Right ventricle myocardium superior (tissue), 1 donor: Measurements from ENCODE around the gene KRTAP9-4. TPM values are rescaled to one million over a fixed set of nuclear protein-coding genes. Genes with fewer than 3 reads are reported as not detected.
"Not testable (repeated sequence)": the region's sequence is repeated elsewhere in the genome, so short reads cannot be mapped to it uniquely, and the experiment has no call there.

Experiments used
- ATAC-seq: fragments of 200-7000 bp; cut with Tn5 transposase; one replicate; pipeline ENCODE4 v1.9.1; 2020; ENCODE audit warnings: mild to moderate bottlenecking; ENCODE audit not compliant: poor library complexity
- DNase-seq: peaks from one replicate; pipeline ENCODE4 v3.0.0-alpha.2; 2020
- intact Hi-C: fragments of 100-400 bp; cut with DNase I; formaldehyde crosslinking; loops from one replicate; pipeline ENCODE4 v1.11.2; 2022
- long read RNA-seq: library from polyadenylated mRNA; unstranded; transcript quantifications from one replicate; pipeline ENCODE4 v2.0.0, GENCODE V29; 2021
- total RNA-seq: library from RNA; stranded (reverse); fragmentation: NEBNext Ultra II Directional; extraction: Animal tissue kit (Norgen Biotek cat#: 25700); gene quantifications from one replicate; pipeline ENCODE4 v1.2.1, GENCODE V29; 2021
- donor health status: DM: no; HTN: yes; CAD: no; lungs with severe emphysema.

KRTAP9-4 gene
- not detected for total RNA-seq
- long read RNA-seq = 0 reads

- DNase-seq, ATAC-seq, intact Hi-C loops: not testable (repeated sequence)
These were observed at the start of gene KRTAP9-4 for GRCh38 chr17:41249637-41250240. Gene KRTAP9-4 (plus strand): TSS chr17:41249687. CDS start chr17:41249721, 34 bp downstream.

GRCh38 chr17:41211845-41212466, 37.5 kb upstream of the KRTAP9-4 start:
- DNase-seq (no peak), ATAC-seq (no peak)
- intact Hi-C loops = no loop called here

- no peak for DNase-seq
- intact Hi-C loops = no loop called here
- ATAC-seq = no peak
These were observed 36.8 kb upstream of the KRTAP9-4 start for GRCh38 chr17:41212524-41213169.

- intact Hi-C loops = no loop called here
- ATAC-seq (no peak), DNase-seq (no peak)
These were observed 33.8 kb upstream of the KRTAP9-4 start for GRCh38 chr17:41215681-41216080.

GRCh38 chr17:41223821-41224220, 25.7 kb upstream of the KRTAP9-4 start:
- no peak for DNase-seq
- intact Hi-C loops = no loop called here
- ATAC-seq = no peak

GRCh38 chr17:41226051-41226450, 23.4 kb upstream of the KRTAP9-4 start:
- no peak for DNase-seq
- intact Hi-C loops = no loop called here
- no peak for ATAC-seq

- DNase-seq, intact Hi-C loops, ATAC-seq: not testable (repeated sequence)
These were observed 22.8 kb upstream of the KRTAP9-4 start, which contains the start of gene KRTAP9-2 for GRCh38 chr17:41226598-41227095. Gene KRTAP9-2 (plus strand): TSS chr17:41226648. CDS start chr17:41226655, 7 bp downstream.

- intact Hi-C loops = no loop called here
- ATAC-seq = no peak
- DNase-seq = no peak
These were observed 19.4 kb upstream of the KRTAP9-4 start for GRCh38 chr17:41230094-41230493.

- DNase-seq (no peak), ATAC-seq (no peak)
- intact Hi-C loops = no loop called here
These were observed 17.8 kb upstream of the KRTAP9-4 start for GRCh38 chr17:41231731-41232130.

GRCh38 chr17:41232399-41233105, 16.9 kb upstream of the KRTAP9-4 start, which contains the start of gene KRTAP9-3:
Gene KRTAP9-3 (plus strand): TSS chr17:41232449. CDS start chr17:41232502, 53 bp downstream.
- ATAC-seq, DNase-seq, intact Hi-C loops: not testable (repeated sequence)

GRCh38 chr17:41237116-41237515, 12.4 kb upstream of the KRTAP9-4 start:
- ATAC-seq, DNase-seq, intact Hi-C loops: not testable (repeated sequence)

- ATAC-seq, intact Hi-C loops, DNase-seq: not testable (repeated sequence)
These were observed 11.5 kb upstream of the KRTAP9-4 start, which contains the start of gene KRTAP9-8 for GRCh38 chr17:41237949-41238437. Gene KRTAP9-8 (plus strand): TSS chr17:41237999. CDS start chr17:41238052, 53 bp downstream.

GRCh38 chr17:41246995-41247787, 2.3 kb upstream of the KRTAP9-4 start:
- intact Hi-C loops, ATAC-seq, DNase-seq: not testable (repeated sequence)

- ATAC-seq (no peak), DNase-seq (no peak)
- intact Hi-C loops = no loop called here
These were observed 1.8 kb downstream of the KRTAP9-4 start for GRCh38 chr17:41251261-41251660.

- ATAC-seq (no peak), DNase-seq (no peak)
- intact Hi-C loops = no loop called here
These were observed 5.4 kb downstream of the KRTAP9-4 start for GRCh38 chr17:41254861-41255260.

- intact Hi-C loops, ATAC-seq, DNase-seq: not testable (repeated sequence)
These were observed 6.1 kb downstream of the KRTAP9-4 start, which contains the start of gene KRTAP9-9 for GRCh38 chr17:41255381-41256290. Gene KRTAP9-9 (plus strand): TSS chr17:41255384.

- intact Hi-C loops = no loop called here
- DNase-seq (no peak), ATAC-seq (no peak)
These were observed 6.8 kb downstream of the KRTAP9-4 start for GRCh38 chr17:41256291-41256685.
